DOHH2 (cell line): ENCODE measurements around the gene ARFGEF3.

ENCODE experiments used
- CTCF ChIP-seq: fragments of 200-600 bp; sonication (generic); IDR thresholded peaks from one replicate; pipeline ENCODE4 v1.5.1; 2014; ENCODE audit warnings: antibody characterized with exemption, mild to moderate bottlenecking, low read depth, low read length; ENCODE audit not compliant: poor library complexity, severe bottlenecking
- EZH2phosphoT487 ChIP-seq: fragments of 200-600 bp; sonication (generic); IDR thresholded peaks from 2 replicates; pipeline ENCODE4 v1.6.1; 2017; ENCODE audit warnings: borderline replicate concordance, mild to moderate bottlenecking, antibody characterized with exemption, low read length, moderate library complexity, mixed read lengths

GRCh38 chr6:138119976-138120375 lies 41.8 kb upstream of the ARFGEF3 start:
- no peak for TF ChIP-seq EZH2phosphoT487
- TF ChIP-seq CTCF: no peak
